Hematopoietic multipotent progenitor cell treated with erythropoietin and hydrocortisone succinate and interleukin-3 and kit ligand, for 4 days (in vitro differentiated cells): ENCODE data around the gene CMTM5.
"Not testable (repeated sequence)": the region's sequence is repeated elsewhere in the genome, so short reads cannot be mapped to it uniquely, and the experiment has no call there.

Experiments used
- DNase-seq: peaks from one replicate; pipeline ENCODE4 v3.0.0-alpha.2; 2015

CMTM5 gene

GRCh38 chr14:23379366-23380196, 2.7 kb downstream of the CMTM5 start:
- peak; percentile 72 for DNase-seq

GRCh38 chr14:23380197-23380914, 3.5 kb downstream of the CMTM5 start:
- no peak for DNase-seq

- no peak for DNase-seq
Measured at GRCh38 chr14:23380976-23381375, 4.1 kb downstream of the CMTM5 start.

GRCh38 chr14:23381871-23382270, 5.0 kb downstream of the CMTM5 start:
- no peak for DNase-seq

DNA sequence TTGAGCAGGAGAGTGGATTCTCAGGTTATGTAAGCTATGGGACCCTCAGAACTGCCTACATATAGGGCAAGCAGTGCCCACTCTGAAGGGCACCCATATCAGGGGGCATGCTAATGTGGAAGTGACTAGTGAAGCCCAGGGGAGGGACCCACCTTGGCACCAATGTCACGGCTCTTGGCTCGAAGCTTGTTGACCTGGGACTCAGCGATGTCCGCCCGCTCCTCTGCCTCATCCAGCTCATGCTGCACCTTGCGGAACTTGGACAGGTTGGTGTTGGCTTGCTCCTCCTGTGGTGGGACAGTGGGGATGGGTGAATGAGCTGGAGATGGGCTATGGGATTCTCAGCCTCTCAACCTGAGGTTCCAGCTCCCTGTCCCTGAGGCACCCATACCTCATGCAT, 5.4 kb downstream of the CMTM5 start:
- no peak for DNase-seq

- no peak for DNase-seq
Measured at GRCh38 chr14:23382731-23383440, 6.0 kb downstream of the CMTM5 start.

- DNase-seq = no peak
Measured at GRCh38 chr14:23384364-23385080, 7.7 kb downstream of the CMTM5 start.

DNA sequence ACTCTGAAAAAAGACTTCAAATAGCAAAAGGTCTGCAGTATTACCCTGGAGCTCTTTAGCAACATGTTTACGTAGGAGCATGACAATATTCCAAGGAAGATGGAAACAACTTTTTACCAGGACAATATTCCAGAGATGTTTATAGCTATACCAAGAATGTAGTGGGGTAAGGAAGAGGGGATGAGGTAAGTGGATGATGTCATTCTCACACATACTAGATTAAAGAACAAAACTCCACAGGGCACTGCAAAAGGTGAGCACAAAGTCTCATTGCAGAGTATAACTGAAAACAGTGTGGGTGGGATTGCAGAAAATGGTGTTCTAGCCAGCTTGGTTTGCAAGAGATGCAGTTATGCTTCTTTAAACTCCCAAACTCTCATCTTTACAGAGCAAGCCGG, 8.4 kb downstream of the CMTM5 start:
- DNase-seq = no peak

- DNase-seq = no peak
Measured at GRCh38 chr14:23385642-23386265, 8.9 kb downstream of the CMTM5 start.

DNA sequence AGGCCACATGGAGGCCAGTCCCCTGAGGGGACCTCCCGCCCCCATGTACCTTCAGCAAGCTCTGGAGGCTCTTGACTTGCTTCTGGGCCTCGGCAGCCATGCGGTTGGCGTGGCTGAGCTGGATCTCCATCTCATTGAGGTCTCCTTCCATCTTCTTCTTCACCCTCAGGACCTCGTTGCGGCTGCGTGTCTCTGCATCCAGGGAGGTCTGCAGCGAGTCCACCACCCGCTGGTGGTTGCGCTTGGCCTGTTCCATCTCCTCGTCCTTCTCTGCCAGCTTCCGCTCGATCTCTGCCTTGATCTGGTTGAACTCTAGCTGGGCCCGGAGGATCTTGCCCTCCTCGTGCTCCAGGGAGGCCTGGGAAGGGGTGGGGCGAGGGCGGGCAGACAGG, 9.4 kb downstream of the CMTM5 start:
- DNase-seq = not testable (repeated sequence)

DNA sequence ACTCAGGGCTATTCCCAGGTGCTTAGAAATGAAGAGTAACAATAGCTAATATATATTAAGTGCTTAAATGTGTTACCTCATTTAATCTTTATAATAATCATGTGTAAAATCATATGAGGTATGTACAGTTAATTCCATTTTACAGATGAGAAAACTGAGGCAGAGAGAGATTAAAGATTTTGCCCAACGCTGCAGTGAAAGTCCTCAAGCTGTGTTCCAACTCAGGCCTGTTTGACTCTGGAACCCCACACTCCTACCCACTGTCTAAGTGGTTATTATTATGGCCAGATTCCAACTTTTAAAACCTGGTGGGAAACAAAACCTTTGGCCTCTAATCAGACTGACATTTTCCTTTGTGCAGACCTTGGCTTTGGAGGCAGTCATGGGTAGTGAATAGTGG, 10.2 kb downstream of the CMTM5 start:
- no peak for DNase-seq

GRCh38 chr14:23387916-23388882, 11.4 kb downstream of the CMTM5 start:
- DNase-seq = no peak

DNA sequence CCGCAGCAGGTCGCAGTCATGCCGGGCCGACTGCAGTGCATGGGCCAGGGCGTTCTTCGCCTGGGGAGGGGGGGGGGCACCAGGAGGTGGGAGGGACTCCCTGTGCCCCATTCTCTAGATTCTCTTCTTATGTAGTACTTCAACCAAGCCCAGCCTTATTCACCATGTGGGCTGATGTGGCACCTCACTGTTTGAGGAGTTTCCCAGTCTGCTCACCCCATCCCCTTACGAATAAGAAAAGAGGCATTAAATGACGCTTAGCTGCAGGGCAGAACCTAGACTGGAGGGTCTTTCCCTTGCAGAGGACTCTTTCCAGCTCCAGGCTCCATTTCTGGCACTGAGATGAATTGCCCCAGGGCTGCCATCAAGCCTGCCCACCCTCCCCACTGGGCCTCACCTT, 12.2 kb downstream of the CMTM5 start:
- DNase-seq = no peak

GRCh38 chr14:23389396-23389795, 12.6 kb downstream of the CMTM5 start:
- no peak for DNase-seq

GRCh38 chr14:23389871-23390270, 13.0 kb downstream of the CMTM5 start:
- not testable (repeated sequence) for DNase-seq

- DNase-seq = no peak
Measured at GRCh38 chr14:23392613-23393012, 15.8 kb downstream of the CMTM5 start.

DNA sequence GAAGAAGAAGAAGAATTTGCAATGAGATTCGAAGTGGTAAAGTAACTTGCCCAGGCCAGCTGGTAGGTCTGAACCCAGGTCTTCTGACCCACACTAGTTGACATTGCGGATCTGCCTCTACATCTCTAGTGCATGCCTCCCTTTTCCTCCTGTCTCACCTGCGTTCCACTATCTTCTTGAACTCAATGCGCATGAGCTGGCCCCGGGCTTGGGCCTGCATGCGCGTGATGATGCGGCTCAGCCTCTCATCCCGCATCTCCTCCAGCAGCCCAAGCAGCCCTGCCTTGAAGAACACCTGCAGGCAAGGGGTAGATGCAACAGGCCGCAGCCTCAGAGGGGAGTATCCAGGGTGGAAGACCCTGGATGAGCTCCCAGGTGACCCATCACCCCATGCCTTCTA, 19.3 kb downstream of the CMTM5 start:
- no peak for DNase-seq

DNA sequence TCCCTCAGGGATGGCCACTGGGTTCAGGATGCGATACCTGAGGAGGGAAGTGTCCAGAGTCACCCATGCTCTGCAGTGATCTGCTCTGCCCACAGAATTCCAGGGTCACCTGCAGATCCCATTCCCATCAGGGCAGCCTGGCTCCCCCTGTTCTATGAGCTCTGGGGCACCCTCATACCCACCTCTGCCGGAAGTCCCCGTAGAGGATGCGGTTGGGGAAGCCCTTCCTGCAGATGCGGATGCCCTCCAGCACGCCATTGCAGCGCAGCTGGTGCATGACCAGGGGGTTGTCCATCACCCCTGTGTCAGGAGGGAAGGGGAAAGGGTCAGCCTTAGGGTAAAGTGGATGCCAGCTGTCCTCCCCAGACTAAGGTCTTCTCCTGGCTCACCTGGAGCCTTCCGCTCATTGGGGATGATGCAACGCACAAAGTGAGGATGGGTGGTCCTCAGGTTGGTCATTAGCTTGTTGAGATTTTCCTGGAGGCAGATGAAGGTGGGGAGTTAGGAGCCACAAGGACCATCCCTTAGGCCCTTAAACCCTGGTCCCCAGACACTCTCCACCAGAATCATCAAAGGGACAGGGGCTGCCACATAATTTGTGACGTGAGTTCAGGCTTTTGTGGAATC, 20.0 kb downstream of the CMTM5 start:
- no peak for DNase-seq

- DNase-seq = no peak
Measured at GRCh38 chr14:23398348-23398747, 21.5 kb downstream of the CMTM5 start.

DNA sequence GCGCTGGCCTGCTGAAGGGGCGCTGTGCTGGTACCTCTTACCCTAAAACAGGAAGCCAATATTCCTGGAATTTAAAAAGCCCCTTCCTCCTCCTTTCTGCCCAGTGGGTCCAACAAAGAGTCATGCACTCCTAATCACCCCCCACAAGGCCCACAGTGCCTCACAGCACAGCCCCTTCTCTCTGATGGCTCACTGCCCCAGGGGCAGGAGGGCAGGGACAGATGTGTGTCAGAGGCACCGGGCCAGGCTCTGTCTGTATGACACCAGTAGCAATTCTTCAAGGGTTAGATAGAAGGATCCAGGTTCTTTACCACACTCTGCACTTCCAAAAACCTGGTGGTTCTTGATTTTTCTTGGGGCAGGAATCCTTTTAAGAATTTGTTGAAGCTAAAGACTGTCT, 22.3 kb downstream of the CMTM5 start:
- DNase-seq = no peak

DNA sequence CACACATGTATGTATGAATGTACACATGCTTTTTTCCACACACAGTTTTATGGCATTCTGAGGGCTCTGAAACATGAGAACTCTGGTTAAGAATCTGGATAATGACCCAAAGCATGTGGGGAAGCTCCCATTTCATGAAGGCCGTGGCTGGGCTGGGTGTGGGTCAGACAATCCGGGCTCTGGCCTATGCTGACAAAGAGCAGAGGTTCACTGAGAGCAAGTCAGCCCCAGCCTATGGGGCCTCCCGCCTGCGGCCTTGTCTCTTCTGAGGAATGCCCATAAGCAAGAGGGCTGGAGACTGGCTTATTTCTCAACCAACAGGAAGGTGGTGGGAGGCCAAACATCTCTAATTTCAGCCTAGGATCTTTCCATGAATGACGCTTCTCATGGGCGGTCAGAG, 22.7 kb downstream of the CMTM5 start:
- DNase-seq = no peak
